Measurements from ENCODE around the gene PALS1.

GRCh38 chr14:67240168-67240932 is 885 bp upstream of the PALS1 start:
- TF ChIP-seq POLR2A (IDR thresholded peaks at IDR 0.05): peak in 1 of 2 donors; percentile 0
- TF ChIP-seq CTCF (IDR thresholded peaks at IDR 0.05): no peak
- TF ChIP-seq POLR2AphosphoS5 (IDR thresholded peaks at IDR 0.05): no peak
- TF ChIP-seq EP300 (IDR thresholded peaks at IDR 0.05): no peak

Measured in suprapubic skin (tissue), 4 donors.